Measurements from ENCODE around the gene ACSL3.

ACSL3 gene

DNA sequence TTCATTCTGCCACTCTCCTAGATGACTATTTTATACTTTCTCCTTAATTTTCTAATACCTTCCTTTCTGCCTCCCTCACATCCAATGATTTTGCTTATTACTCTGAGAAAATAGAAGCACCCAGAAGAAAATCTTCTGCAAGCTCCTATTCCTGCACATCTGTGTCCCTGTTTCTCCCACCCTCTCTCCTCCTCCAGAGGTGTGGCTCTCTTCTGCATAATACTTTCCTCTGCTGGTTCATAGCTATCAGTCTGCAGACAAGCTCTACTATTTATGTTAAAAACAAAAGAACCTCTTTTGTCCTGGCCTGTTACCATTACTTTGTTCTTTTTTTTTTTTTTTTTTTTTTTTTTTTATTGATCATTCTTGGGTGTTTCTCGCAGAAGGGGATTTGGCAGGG is 34.3 kb downstream of the ACSL3 start:
- Histone ChIP-seq H3K27me3 (no peaks in the 10 kb centered on the region), H3K9me3 (no peaks in the 10 kb centered on the region), H3K4me1 (peaks cover 0 to 41% (median 10%) of the 10 kb centered on the region in 4 donors), H3K4me3 (no peak overlapping the region), H3K27ac (no peak overlapping the region), H3K36me3 (no peaks in the 10 kb centered on the region)
- intact Hi-C loops (cut with DNase I; ENCODE audit: low total_unique reads), result no loop called here
- DNase-seq, result no peak
- TF ChIP-seq, protein P1, sequence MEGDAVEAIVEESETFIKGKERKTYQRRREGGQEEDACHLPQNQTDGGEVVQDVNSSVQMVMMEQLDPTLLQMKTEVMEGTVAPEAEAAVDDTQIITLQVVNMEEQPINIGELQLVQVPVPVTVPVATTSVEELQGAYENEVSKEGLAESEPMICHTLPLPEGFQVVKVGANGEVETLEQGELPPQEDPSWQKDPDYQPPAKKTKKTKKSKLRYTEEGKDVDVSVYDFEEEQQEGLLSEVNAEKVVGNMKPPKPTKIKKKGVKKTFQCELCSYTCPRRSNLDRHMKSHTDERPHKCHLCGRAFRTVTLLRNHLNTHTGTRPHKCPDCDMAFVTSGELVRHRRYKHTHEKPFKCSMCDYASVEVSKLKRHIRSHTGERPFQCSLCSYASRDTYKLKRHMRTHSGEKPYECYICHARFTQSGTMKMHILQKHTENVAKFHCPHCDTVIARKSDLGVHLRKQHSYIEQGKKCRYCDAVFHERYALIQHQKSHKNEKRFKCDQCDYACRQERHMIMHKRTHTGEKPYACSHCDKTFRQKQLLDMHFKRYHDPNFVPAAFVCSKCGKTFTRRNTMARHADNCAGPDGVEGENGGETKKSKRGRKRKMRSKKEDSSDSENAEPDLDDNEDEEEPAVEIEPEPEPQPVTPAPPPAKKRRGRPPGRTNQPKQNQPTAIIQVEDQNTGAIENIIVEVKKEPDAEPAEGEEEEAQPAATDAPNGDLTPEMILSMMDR (IDR thresholded peaks at IDR 0.05), result no peak

DNA sequence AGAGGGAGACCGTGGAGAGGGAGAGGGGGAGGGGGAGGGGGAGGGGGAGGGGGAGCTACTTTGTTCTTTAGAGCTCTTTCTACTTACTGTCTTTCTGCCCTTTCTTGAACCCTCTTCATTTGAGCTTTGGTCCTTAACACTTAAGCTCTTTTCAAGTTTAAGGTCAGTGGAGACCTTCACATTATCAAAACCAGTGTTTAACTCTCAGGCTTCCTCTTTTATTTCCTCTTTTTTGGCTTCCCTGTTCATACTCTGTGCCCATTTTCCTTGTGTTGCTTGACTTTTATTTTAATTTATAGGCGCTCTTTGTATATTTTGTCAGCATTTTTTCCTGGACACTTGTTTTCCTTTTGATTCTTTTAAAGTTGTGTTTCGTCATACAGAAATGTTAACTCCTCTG is 37.1 kb downstream of the ACSL3 start:
- Histone ChIP-seq H3K9me3 (no peaks in the 10 kb centered on the region), H3K27me3 (no peaks in the 10 kb centered on the region), H3K27ac (no peak overlapping the region), H3K36me3 (no peaks in the 10 kb centered on the region), H3K4me1 (peaks cover 0 to 21% (median 1%) of the 10 kb centered on the region in 4 donors), H3K4me3 (no peak overlapping the region)
- TF ChIP-seq, protein P1 (IDR thresholded peaks at IDR 0.05), result no peak
- intact Hi-C loops (cut with DNase I; ENCODE audit: low total_unique reads), result no loop called here
- DNase-seq, result no peak

DNA sequence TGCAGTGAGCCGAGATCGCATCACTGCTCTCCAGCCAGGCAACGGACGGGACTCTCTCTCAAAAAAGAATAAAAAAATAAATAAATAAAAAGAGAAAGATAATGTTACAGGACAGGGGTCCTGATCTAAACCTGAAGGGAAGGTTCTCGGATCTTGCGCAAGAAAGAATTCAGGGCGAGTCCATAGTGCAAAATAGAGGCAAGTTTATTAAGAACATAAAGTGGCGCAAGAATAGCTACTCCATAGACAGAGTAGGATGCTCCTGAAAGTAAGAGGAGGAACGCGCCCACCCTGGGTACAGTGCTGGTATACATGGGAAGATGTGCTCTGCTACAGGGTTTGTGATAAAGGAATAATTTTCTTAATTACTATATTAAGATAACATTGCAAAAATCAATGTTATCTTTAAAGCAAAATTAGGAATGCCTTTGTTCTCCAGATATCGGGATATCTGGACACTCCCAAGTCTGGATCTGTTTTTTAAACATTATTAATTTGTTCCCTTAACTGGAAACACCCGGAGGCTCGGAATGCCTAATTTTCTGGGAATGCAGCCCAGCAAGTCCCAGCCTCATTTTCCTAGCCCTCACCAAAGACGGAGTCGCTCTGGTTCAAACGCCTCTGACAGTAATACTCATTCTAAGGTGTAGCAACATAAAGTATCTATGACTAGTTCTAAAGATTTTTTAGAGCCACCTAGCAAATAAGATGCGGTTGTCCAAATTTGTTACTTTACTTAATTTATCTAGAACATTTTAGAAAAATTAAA is 38.8 kb downstream of the ACSL3 start:
- Histone ChIP-seq H3K27ac (no peak overlapping the region), H3K4me3 (no peak overlapping the region), H3K27me3 (no peaks in the 10 kb centered on the region), H3K36me3 (no peaks in the 10 kb centered on the region), H3K9me3 (no peaks in the 10 kb centered on the region), H3K4me1 (peaks cover 0 to 24% (median 9%) of the 10 kb centered on the region in 4 donors)
- TF ChIP-seq, protein P1 (IDR thresholded peaks at IDR 0.05), result no peak
- intact Hi-C loops (cut with DNase I; ENCODE audit: low total_unique reads), result loop anchor here (5.0 kb wide), 1 partner anchor 192 kb away; no protein-coding TSS in a partner anchor
- no peak for DNase-seq

DNA sequence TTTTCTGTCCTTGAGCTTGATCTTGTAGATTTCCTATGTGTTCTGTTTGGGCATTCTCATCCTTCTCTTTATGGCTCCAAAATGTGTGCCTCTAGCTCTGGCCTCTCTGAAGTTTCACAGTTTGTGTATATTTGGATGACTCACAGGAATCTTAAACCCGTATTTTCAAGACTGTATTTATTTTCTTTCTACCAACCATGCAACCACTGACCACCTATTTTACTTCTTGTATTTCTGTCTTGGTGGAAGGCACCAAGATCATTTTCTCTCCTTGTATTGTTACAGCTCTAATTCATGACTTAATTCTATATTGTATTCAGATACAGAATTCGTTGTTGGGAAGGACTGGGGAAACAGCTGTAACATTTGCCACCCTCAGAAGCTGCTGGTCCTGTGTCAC is 39.5 kb downstream of the ACSL3 start:
- Histone ChIP-seq H3K36me3 (no peaks in the 10 kb centered on the region), H3K4me1 (peaks cover 0 to 29% (median 12%) of the 10 kb centered on the region in 4 donors), H3K9me3 (no peaks in the 10 kb centered on the region), H3K27me3 (no peaks in the 10 kb centered on the region), H3K4me3 (no peak overlapping the region), H3K27ac (no peak overlapping the region)
- TF ChIP-seq, protein P1 (IDR thresholded peaks at IDR 0.05), result no peak
- DNase-seq, result no peak
- intact Hi-C loops (cut with DNase I; ENCODE audit: low total_unique reads), result loop anchor here (5.0 kb wide), 1 partner anchor 193 kb away; no protein-coding TSS in a partner anchor

DNA sequence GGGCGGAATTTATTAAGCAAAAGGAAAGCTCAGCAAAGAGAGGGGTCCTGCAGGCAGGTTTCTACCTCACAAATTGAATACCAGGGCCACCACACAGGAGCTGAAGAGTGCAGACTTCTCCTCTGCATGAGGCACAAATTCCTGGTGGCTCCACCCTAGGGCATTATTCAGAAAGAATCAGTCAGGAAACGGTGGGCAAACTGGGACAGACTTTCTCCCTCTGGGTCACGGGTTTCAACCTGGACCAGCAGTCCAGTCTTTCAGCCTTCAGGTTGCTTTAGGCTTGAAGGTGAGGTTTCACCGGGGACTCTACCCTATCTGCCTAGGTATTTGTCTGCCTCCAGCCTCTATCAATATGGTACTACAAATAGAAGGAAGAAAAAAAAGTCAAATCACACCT is 41.8 kb downstream of the ACSL3 start:
- Histone ChIP-seq H3K4me1 (peaks cover 0 to 47% (median 16%) of the 10 kb centered on the region in 4 donors), H3K27ac (no peak overlapping the region), H3K36me3 (no peaks in the 10 kb centered on the region), H3K27me3 (no peaks in the 10 kb centered on the region), H3K4me3 (no peak overlapping the region), H3K9me3 (no peaks in the 10 kb centered on the region)
- intact Hi-C loops (cut with DNase I; ENCODE audit: low total_unique reads), result loop anchor here (5.0 kb wide), 1 partner anchor 195 kb away; no protein-coding TSS in a partner anchor
- no peak for DNase-seq
- TF ChIP-seq, protein P1 (IDR thresholded peaks at IDR 0.05), result no peak
